Liver (tissue), 9 donors: ENCODE measurements around the gene SYNGR1. TPM values are rescaled to one million over a fixed set of nuclear protein-coding genes. Genes with fewer than 3 reads are reported as not detected.

ENCODE experiments used
- DNase-seq: peaks from one replicate; pipeline ENCODE4 v3.0.0-alpha.2; 2017; ENCODE audit warnings: low spot score
- H3K27ac ChIP-seq, 2 donors: one replicate each; pipeline ENCODE4 v1.7.0; 2013; ENCODE audit warnings: inconsistent platforms in 2 of 2, low read length in 2 of 2, control low read depth in 1 of 2, low read depth in 1 of 2, mild to moderate bottlenecking in 1 of 2
- H3K27me3 ChIP-seq, 4 donors: one replicate each; pipeline versions ENCODE4 v1.6.1 to v1.7.0; 2013; ENCODE audit warnings: low read length in 3 of 4, inconsistent platforms in 1 of 4, mild to moderate bottlenecking in 1 of 4, moderate library complexity in 1 of 4; ENCODE audit not compliant: control insufficient read depth in 4 of 4, insufficient read depth in 4 of 4
- H3K36me3 ChIP-seq, 4 donors: one replicate each; pipeline versions ENCODE4 v1.6.1 to v1.7.0; 2013; ENCODE audit warnings: low read length in 3 of 4, mild to moderate bottlenecking in 3 of 4, low read depth in 1 of 4, moderate library complexity in 1 of 4; ENCODE audit not compliant: control insufficient read depth in 4 of 4, insufficient read depth in 3 of 4
- H3K4me1 ChIP-seq, 4 donors: one replicate each; pipeline versions ENCODE4 v1.6.1 to v1.7.0; 2013; ENCODE audit warnings: low read length in 3 of 4, mild to moderate bottlenecking in 3 of 4, moderate library complexity in 1 of 4; ENCODE audit not compliant: control insufficient read depth in 4 of 4, insufficient read depth in 4 of 4
- H3K4me3 ChIP-seq, 3 donors: one replicate each; pipeline versions ENCODE4 v1.6.1 to v1.7.0; 2013; ENCODE audit warnings: low read length in 3 of 3, control low read depth in 1 of 3, low read depth in 1 of 3, mild to moderate bottlenecking in 1 of 3
- H3K9ac ChIP-seq, 2 donors: one replicate each; pipeline ENCODE4 v1.7.0; 2013; ENCODE audit warnings: low read length in 2 of 2, mild to moderate bottlenecking in 2 of 2, moderate library complexity in 2 of 2, control low read depth in 1 of 2, low read depth in 1 of 2
- H3K9me3 ChIP-seq, 4 donors: one replicate each; pipeline versions ENCODE4 v1.6.1 to v1.7.0; 2013; ENCODE audit warnings: low read length in 3 of 4; ENCODE audit not compliant: control insufficient read depth in 4 of 4
- ATF3 ChIP-seq: IDR thresholded peaks from 2 replicates; pipeline ENCODE4 v1.6.1; 2016; ENCODE audit warnings: antibody characterized with exemption
- CTCF ChIP-seq: fragments of 150-350 bp; IDR thresholded peaks from 2 replicates; pipeline ENCODE4 v1.5.1; 2017; ENCODE audit warnings: improper control_type of control experiment, low read depth, low read length; ENCODE audit not compliant: missing input control
- EGR1 ChIP-seq, 2 donors: IDR thresholded peaks; 2 replicates each; pipeline ENCODE4 v1.6.1; 2016 to 2018; ENCODE audit warnings: antibody characterized with exemption in 2 of 2, low read depth in 2 of 2
- FOXA1 ChIP-seq: IDR thresholded peaks from 2 replicates; pipeline ENCODE4 v1.6.1; 2016; ENCODE audit warnings: antibody characterized with exemption
- FOXA2 ChIP-seq: IDR thresholded peaks from 2 replicates; pipeline ENCODE4 v1.6.1; 2016; ENCODE audit warnings: antibody characterized with exemption
- GABPA ChIP-seq, 2 donors: IDR thresholded peaks in 1 of 2; conservative IDR thresholded peaks in 1 of 2; 2 replicates each; pipeline ENCODE4 v1.6.1; 2016; ENCODE audit warnings: antibody characterized with exemption in 2 of 2, mild to moderate bottlenecking in 1 of 2, moderate library complexity in 1 of 2
- HNF4G ChIP-seq: IDR thresholded peaks from 2 replicates; pipeline ENCODE4 v1.6.1; 2016; ENCODE audit warnings: antibody characterized with exemption
- JUND ChIP-seq, 2 donors: IDR thresholded peaks; 2 replicates each; pipeline ENCODE4 v1.6.1; 2016; ENCODE audit warnings: antibody characterized with exemption in 2 of 2
- MAX ChIP-seq: IDR thresholded peaks from 2 replicates; pipeline ENCODE4 v1.6.1; 2016; ENCODE audit warnings: antibody characterized with exemption
- NR2F2 ChIP-seq: IDR thresholded peaks from 2 replicates; pipeline ENCODE4 v1.6.1; 2016; ENCODE audit warnings: antibody characterized with exemption
- RAD21 ChIP-seq, 2 donors: IDR thresholded peaks; 2 replicates each; pipeline ENCODE4 v1.6.1; 2016; ENCODE audit warnings: antibody characterized with exemption in 2 of 2, mild to moderate bottlenecking in 2 of 2
- REST ChIP-seq: IDR thresholded peaks from 2 replicates; pipeline ENCODE4 v1.6.1; 2016; ENCODE audit warnings: antibody characterized with exemption, mild to moderate bottlenecking
- RXRA ChIP-seq, 2 donors: IDR thresholded peaks; 2 replicates each; pipeline ENCODE4 v1.6.1; 2017 to 2018; ENCODE audit warnings: antibody characterized with exemption in 2 of 2, mild to moderate bottlenecking in 1 of 2
- SP1 ChIP-seq: IDR thresholded peaks from 2 replicates; pipeline ENCODE4 v1.6.1; 2018; ENCODE audit warnings: antibody characterized with exemption, mild to moderate bottlenecking
- TAF1 ChIP-seq: conservative IDR thresholded peaks from 2 replicates; pipeline ENCODE4 v1.6.1; 2016; ENCODE audit warnings: antibody characterized with exemption, mild to moderate bottlenecking
- YY1 ChIP-seq: IDR thresholded peaks from 2 replicates; pipeline ENCODE4 v1.6.1; 2016; ENCODE audit warnings: antibody characterized with exemption, mild to moderate bottlenecking
- ZBTB33 ChIP-seq: IDR thresholded peaks from 2 replicates; pipeline ENCODE4 v1.6.1; 2016; ENCODE audit warnings: antibody characterized with exemption
- WGBS: extraction: QIAGEN DNeasy Blood & Tissue Kit; methylation state at CpG from one replicate; pipeline ENCODE4 v1.1.7; 2013; 5-methylcytosine and 5-hydroxymethylcytosine counted together
- polyA plus RNA-seq, 2 donors: library from polyadenylated mRNA; stranded (reverse) in 1 of 2; unstranded in 1 of 2; fragments of 200-250 nt in 1 of 2; fragments of >200 nt in 1 of 2; fragmentation: Nextera tagmentation in 1 of 2; extraction: Ambion mirVana in 1 of 2; gene quantifications; one replicate each; pipeline versions ENCODE4 v1.2.1 to v1.2.3, GENCODE V29; 2013 to 2015
- total RNA-seq, 2 donors: library from RNA; depleted of rRNA; stranded (reverse); fragments of >200 nt; gene quantifications; one replicate each; pipeline ENCODE4 v1.2.3, GENCODE V29; 2014
- donor health status: healthy.
- donor health status: healthy.
- donor health status: healthy.
- donor health status: healthy.
- donor health status: healthy.

SYNGR1 gene
- total and polyA plus RNA-seq, 4 donors: 1.8 to 21.9 (median 5.2) TPM

- H3K27me3 ChIP-seq: no peaks in the 10 kb centered on the region
- no peaks in the 10 kb centered on the region for H3K36me3 ChIP-seq
- no peak overlapping the region for H3K9ac ChIP-seq
- H3K4me3 ChIP-seq: no peak overlapping the region
- no peak overlapping the region for H3K27ac ChIP-seq
- no peak for DNase-seq
- no peaks in the 10 kb centered on the region for H3K9me3 ChIP-seq
- no peaks in the 10 kb centered on the region for H3K4me1 ChIP-seq
- no peak for TF ChIP-seq FOXA1
- no peak for TF ChIP-seq ATF3
- no peak for TF ChIP-seq GABPA (IDR thresholded peaks at IDR 0.05 in 1 of 2, conservative IDR thresholded peaks at IDR 0.05 in 1 of 2)
- TF ChIP-seq YY1: no peak
- TF ChIP-seq EGR1 (IDR thresholded peaks at IDR 0.05; ENCODE audit: low read depth in 2 of 2): no peak
- no peak for TF ChIP-seq ZBTB33
- TF ChIP-seq MAX: no peak
- no peak for TF ChIP-seq SP1
- no peak for TF ChIP-seq CTCF
- no peak for TF ChIP-seq FOXA2
- TF ChIP-seq HNF4G: no peak
- no peak for TF ChIP-seq JUND (IDR thresholded peaks at IDR 0.05)
- WGBS: 79% methylated on average over 11 of the region's 11 CpGs
Observed at GRCh38 chr22:39364714-39365491, 15.1 kb downstream of the SYNGR1 start.

GRCh38 chr22:39365492-39365780 is 15.6 kb downstream of the SYNGR1 start:
- H3K36me3 ChIP-seq: no peaks in the 10 kb centered on the region
- no peak overlapping the region for H3K9ac ChIP-seq
- no peaks in the 10 kb centered on the region for H3K4me1 ChIP-seq
- WGBS: 88% methylated on average over 3 of the region's 3 CpGs
- H3K4me3 ChIP-seq: no peak overlapping the region
- no peaks in the 10 kb centered on the region for H3K9me3 ChIP-seq
- DNase-seq: no peak
- H3K27me3 ChIP-seq: no peaks in the 10 kb centered on the region
- no peak overlapping the region for H3K27ac ChIP-seq
- no peak for TF ChIP-seq REST
- no peak for TF ChIP-seq RAD21 (IDR thresholded peaks at IDR 0.05)
- no peak for TF ChIP-seq YY1
- no peak for TF ChIP-seq EGR1 (IDR thresholded peaks at IDR 0.05; ENCODE audit: low read depth in 2 of 2)
- no peak for TF ChIP-seq ATF3
- TF ChIP-seq ZBTB33: no peak
- TF ChIP-seq HNF4G: no peak
- no peak for TF ChIP-seq NR2F2
- TF ChIP-seq RXRA (IDR thresholded peaks at IDR 0.05): no peak
- no peak for TF ChIP-seq FOXA2
- no peak for TF ChIP-seq JUND (IDR thresholded peaks at IDR 0.05)
- no peak for TF ChIP-seq CTCF
- TF ChIP-seq TAF1: no peak
- TF ChIP-seq GABPA (IDR thresholded peaks at IDR 0.05 in 1 of 2, conservative IDR thresholded peaks at IDR 0.05 in 1 of 2): no peak
- no peak for TF ChIP-seq MAX
- no peak for TF ChIP-seq SP1
